SU-DHL-6 (cell line): ENCODE measurements around the gene DKC1.

Experiments used
- H2AFZ ChIP-seq: fragments of 200-600 bp; sonication (generic); 2 replicates; pipeline ENCODE4 v1.6.1; 2014; ENCODE audit warnings: low read depth, mild to moderate bottlenecking, moderate library complexity, mixed read lengths, antibody characterized with exemption, low read length; ENCODE audit not compliant: severe bottlenecking
- H3F3A ChIP-seq: fragments of 200-600 bp; shearing (Covaris generic); 2 replicates; pipeline ENCODE4 v1.6.0; 2016; ENCODE audit warnings: antibody characterized with exemption, mild to moderate bottlenecking; ENCODE audit not compliant: insufficient read depth
- H3K27ac ChIP-seq: fragments of 200-600 bp; sonication (generic); 2 replicates; pipeline ENCODE4 v1.5.1; 2016; ENCODE audit warnings: low read depth, mild to moderate bottlenecking, low read length, moderate library complexity, mixed read lengths
- H3K27me3 ChIP-seq: fragments of 200-600 bp; sonication (generic), shearing (Covaris generic); 2 replicates; pipeline ENCODE4 v1.6.0; 2014; ENCODE audit warnings: mild to moderate bottlenecking, low read length
- H3K36me3 ChIP-seq: fragments of 200-600 bp; sonication (generic); 2 replicates; pipeline ENCODE4 v1.6.1; 2014; ENCODE audit warnings: mild to moderate bottlenecking, low read length, mixed read lengths
- H3K4me2 ChIP-seq: fragments of 300-600, 200-600 bp; shearing (Covaris generic), sonication (generic); 2 replicates; pipeline ENCODE4 v1.6.0; 2014; ENCODE audit warnings: low read length, low read depth, mild to moderate bottlenecking; ENCODE audit not compliant: poor library complexity, severe bottlenecking
- H3K4me3 ChIP-seq: fragments of 200-600 bp; sonication (generic); 2 replicates; pipeline ENCODE4 v1.5.1; 2014; ENCODE audit warnings: antibody characterized with exemption, low read length, mild to moderate bottlenecking, mixed read lengths; ENCODE audit not compliant: insufficient read depth, poor library complexity, severe bottlenecking
- H3K79me2 ChIP-seq: fragments of 200-600 bp; sonication (generic); 2 replicates; pipeline ENCODE4 v1.6.1; 2014; ENCODE audit warnings: mild to moderate bottlenecking, low read length, moderate library complexity; ENCODE audit not compliant: insufficient read depth
- H3K9ac ChIP-seq: fragments of 200-600 bp; sonication (generic); 2 replicates; pipeline ENCODE4 v1.7.0; 2014; ENCODE audit warnings: mild to moderate bottlenecking, low read length
- H3K9me2 ChIP-seq: fragments of 200-600 bp; sonication (generic); replicated peaks from 2 replicates; pipeline ENCODE4 v1.6.1; 2014; ENCODE audit warnings: low read length; ENCODE audit not compliant: insufficient read depth
- H3K9me3 ChIP-seq: fragments of 200-600 bp; sonication (generic); 2 replicates; pipeline ENCODE4 v1.6.1; 2014; ENCODE audit warnings: low read length, mixed read lengths; ENCODE audit not compliant: insufficient read depth
- H4K20me1 ChIP-seq: fragments of 200-600 bp; sonication (generic); 2 replicates; pipeline ENCODE4 v1.6.1; 2014; ENCODE audit warnings: low read depth, mild to moderate bottlenecking, antibody characterized with exemption, low read length, moderate library complexity, mixed read lengths
- CTCF ChIP-seq: fragments of 200-600 bp; sonication (generic); IDR thresholded peaks from one replicate; pipeline ENCODE4 v1.5.1; 2017; ENCODE audit warnings: antibody characterized with exemption, mild to moderate bottlenecking, low read length, moderate library complexity; ENCODE audit not compliant: insufficient read depth, poor library complexity, severe bottlenecking
- EZH2phosphoT487 ChIP-seq: fragments of 200-600 bp; sonication (generic), shearing (Covaris generic); conservative IDR thresholded peaks from 2 replicates; pipeline ENCODE4 v1.6.1; 2018; ENCODE audit warnings: mild to moderate bottlenecking, antibody characterized with exemption, low read length, moderate library complexity, mixed read lengths

The DKC1 gene

GRCh38 chrX:154717824-154718223, 44.8 kb upstream of the DKC1 start:
- no peaks in the 10 kb centered on the region for H3K9me3 ChIP-seq
- H3K27ac ChIP-seq, result no peak overlapping the region
- TF ChIP-seq CTCF (no peak), EZH2phosphoT487 (no peak)
- no peaks in the 10 kb centered on the region for H3F3A ChIP-seq
- H4K20me1 ChIP-seq, result no peaks in the 10 kb centered on the region
- no peak overlapping the region for H3K9ac ChIP-seq
- H3K36me3 ChIP-seq, result no peaks in the 10 kb centered on the region
- no peaks in the 10 kb centered on the region for H3K27me3 ChIP-seq
- no peak overlapping the region for H3K4me2 ChIP-seq
- H3K9me2 ChIP-seq, result no peaks in the 10 kb centered on the region
- no peak overlapping the region for H2AFZ ChIP-seq
- H3K79me2 ChIP-seq, result no peaks in the 10 kb centered on the region
- H3K4me3 ChIP-seq, result no peak overlapping the region

GRCh38 chrX:154718616-154719015, 44.0 kb upstream of the DKC1 start:
- Histone ChIP-seq H3K4me3 (no peak overlapping the region), H3K4me2 (no peak overlapping the region)

GRCh38 chrX:154719132-154719675, 43.5 kb upstream of the DKC1 start:
- no peak overlapping the region for H3K27ac ChIP-seq
- no peak for TF ChIP-seq EZH2phosphoT487
- H3K4me2 ChIP-seq, result no peak overlapping the region
- no peak overlapping the region for H2AFZ ChIP-seq
- no peaks in the 10 kb centered on the region for H4K20me1 ChIP-seq
- H3K9ac ChIP-seq, result no peak overlapping the region
- H3K27me3 ChIP-seq, result no peaks in the 10 kb centered on the region
- H3K4me3 ChIP-seq, result no peak overlapping the region
- no peaks in the 10 kb centered on the region for H3K9me2 ChIP-seq
- H3K9me3 ChIP-seq, result no peaks in the 10 kb centered on the region
- H3K36me3 ChIP-seq, result no peaks in the 10 kb centered on the region
- no peaks in the 10 kb centered on the region for H3F3A ChIP-seq
- H3K79me2 ChIP-seq, result no peaks in the 10 kb centered on the region

More at GRCh38 chrX:154718616-154719015, 44.0 kb upstream of the DKC1 start:
- TF ChIP-seq EZH2phosphoT487 (no peak), CTCF (no peak)
- Histone ChIP-seq H3F3A (no peaks in the 10 kb centered on the region), H3K27me3 (no peaks in the 10 kb centered on the region), H3K79me2 (no peaks in the 10 kb centered on the region), H3K9me3 (no peaks in the 10 kb centered on the region), H2AFZ (no peak overlapping the region), H4K20me1 (no peaks in the 10 kb centered on the region), H3K36me3 (no peaks in the 10 kb centered on the region), H3K9me2 (no peaks in the 10 kb centered on the region), H3K27ac (no peak overlapping the region), H3K9ac (no peak overlapping the region)

GRCh38 chrX:154720067-154720466, 42.6 kb upstream of the DKC1 start:
- no peaks in the 10 kb centered on the region for H3K36me3 ChIP-seq
- H3K79me2 ChIP-seq, result no peaks in the 10 kb centered on the region
- no peak overlapping the region for H2AFZ ChIP-seq
- H3K9me2 ChIP-seq, result no peaks in the 10 kb centered on the region
- H3K27me3 ChIP-seq, result no peaks in the 10 kb centered on the region
- H3K9me3 ChIP-seq, result no peaks in the 10 kb centered on the region
- H3K27ac ChIP-seq, result no peak overlapping the region
- no peak overlapping the region for H3K4me3 ChIP-seq
- no peak overlapping the region for H3K4me2 ChIP-seq
- H4K20me1 ChIP-seq, result no peaks in the 10 kb centered on the region
- TF ChIP-seq EZH2phosphoT487 (no peak), CTCF (no peak)
- no peak overlapping the region for H3K9ac ChIP-seq
- no peaks in the 10 kb centered on the region for H3F3A ChIP-seq
